Mucosa of stomach (tissue), 1 donor: ENCODE data around the gene CEP57.
"Not testable (repeated sequence)": the region's sequence is repeated elsewhere in the genome, so short reads cannot be mapped to it uniquely, and the experiment has no call there.

ENCODE experiments used
- H3K27me3 ChIP-seq: one replicate; pipeline ENCODE4 v1.7.0; 2013; ENCODE audit warnings: mild to moderate bottlenecking, low read length; ENCODE audit not compliant: control insufficient read depth, insufficient read depth
- H3K36me3 ChIP-seq: one replicate; pipeline ENCODE4 v1.7.0; 2013; ENCODE audit warnings: low read length; ENCODE audit not compliant: control insufficient read depth, insufficient read depth
- H3K4me1 ChIP-seq: one replicate; pipeline ENCODE4 v1.7.0; 2013; ENCODE audit warnings: mild to moderate bottlenecking, low read length; ENCODE audit not compliant: control insufficient read depth, insufficient read depth
- H3K4me3 ChIP-seq: one replicate; pipeline ENCODE4 v1.7.0; 2013; ENCODE audit warnings: low read length
- H3K9ac ChIP-seq: one replicate; pipeline ENCODE4 v1.7.0; 2013; ENCODE audit warnings: mild to moderate bottlenecking, low read length, moderate library complexity
- H3K9me3 ChIP-seq: one replicate; pipeline ENCODE4 v1.7.0; 2013; ENCODE audit warnings: mild to moderate bottlenecking, low read length, moderate library complexity; ENCODE audit not compliant: control insufficient read depth
- donor health status: Pancreatic carcinoma.

The CEP57 gene

DNA sequence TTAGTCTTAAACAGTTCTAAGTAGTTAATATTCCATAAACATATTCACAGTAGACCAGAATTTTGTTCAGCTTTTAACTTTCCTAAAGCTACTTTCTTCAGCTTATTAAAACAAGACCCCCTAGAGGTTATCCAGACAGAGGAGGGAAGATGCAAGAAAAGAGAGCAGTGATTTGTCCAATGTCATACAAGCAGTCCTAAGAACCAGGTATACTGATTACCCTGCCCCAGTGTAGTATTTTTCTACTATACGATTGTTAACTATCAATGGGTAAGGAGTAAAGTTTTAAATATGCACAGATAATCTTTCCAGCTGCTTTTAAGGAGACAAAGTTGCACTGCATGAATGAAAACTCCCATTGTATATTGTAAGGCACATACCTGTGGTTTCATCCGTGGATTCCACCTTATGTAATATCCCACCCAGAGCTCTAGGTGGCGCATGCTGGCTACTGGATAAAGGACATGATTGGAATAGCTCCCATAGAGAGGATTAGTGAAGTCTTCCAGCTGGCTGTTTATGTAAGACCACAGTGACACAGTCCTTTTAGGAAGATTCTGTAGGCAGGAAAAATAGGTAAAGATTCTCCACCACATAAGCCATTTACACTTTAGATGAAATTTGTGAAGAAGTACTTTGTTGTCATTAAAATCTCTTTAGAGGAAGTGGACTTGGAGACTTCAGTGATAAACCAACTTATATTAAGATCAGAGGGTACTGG is 45.6 kb downstream of the CEP57 start:
- no peaks in the 10 kb centered on the region for H3K36me3 ChIP-seq
- H3K9ac ChIP-seq: no peak overlapping the region
- H3K4me3 ChIP-seq: no peak overlapping the region
- H3K27me3 ChIP-seq: no peaks in the 10 kb centered on the region
- no peaks in the 10 kb centered on the region for H3K9me3 ChIP-seq
- H3K4me1 ChIP-seq: peaks cover 4% of the 10 kb centered on the region

DNA sequence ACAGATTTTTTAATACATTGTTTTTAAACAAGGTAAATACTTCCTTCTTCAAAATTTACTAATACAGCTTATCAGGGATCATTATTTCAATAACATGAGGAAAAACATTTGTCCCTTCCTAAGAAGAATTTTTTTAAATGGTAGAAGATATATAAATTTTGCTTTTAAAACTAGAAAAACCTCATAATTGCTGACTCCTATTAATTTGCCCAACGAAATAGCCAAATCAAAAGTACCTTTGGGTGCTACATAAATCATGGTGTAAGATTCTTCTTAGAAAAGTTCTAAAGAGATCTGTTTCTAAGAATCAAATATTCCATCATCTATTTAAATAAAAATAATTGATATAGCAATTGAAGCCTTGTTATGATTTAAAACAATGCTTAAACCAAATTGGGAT is 54.9 kb downstream of the CEP57 start:
- Histone ChIP-seq H3K9ac (no peak overlapping the region), H3K36me3 (no peaks in the 10 kb centered on the region), H3K4me3 (no peak overlapping the region), H3K27me3 (no peaks in the 10 kb centered on the region), H3K4me1 (peaks cover 6% of the 10 kb centered on the region), H3K9me3 (no peaks in the 10 kb centered on the region)

DNA sequence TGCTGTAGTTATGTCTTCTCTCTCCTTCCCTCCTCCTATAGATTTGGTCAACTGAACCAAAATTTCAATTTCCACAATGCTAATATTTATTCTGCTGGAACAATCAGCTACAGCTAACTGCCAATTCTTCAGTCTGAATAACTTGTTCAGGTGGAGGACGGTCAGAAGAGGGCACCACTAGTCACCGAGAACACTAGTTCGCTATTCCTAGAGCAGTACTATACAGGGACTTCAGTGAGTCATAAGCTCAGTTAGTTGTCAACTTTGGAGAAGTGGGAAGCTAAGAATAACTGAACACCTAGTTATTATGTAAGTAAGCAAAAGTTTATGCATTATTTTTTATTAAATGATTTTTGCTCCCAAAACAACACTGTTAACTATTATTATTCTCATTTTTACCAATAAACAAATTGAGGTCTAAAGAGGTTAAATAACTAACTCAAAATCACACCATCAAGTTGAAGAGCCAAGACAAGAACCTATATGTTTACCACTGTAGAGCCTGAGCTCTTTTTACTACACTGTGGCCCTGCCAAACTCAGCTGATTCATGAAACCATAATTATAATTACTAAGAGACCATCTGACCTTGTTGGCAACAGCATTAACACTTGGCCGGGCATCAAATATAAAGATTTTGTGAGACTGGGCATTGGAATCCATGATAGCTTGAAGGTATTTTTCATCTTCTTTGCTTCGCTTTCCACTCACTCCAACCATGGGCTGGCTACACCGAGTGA is 59.0 kb downstream of the CEP57 start:
- H3K9ac ChIP-seq: no peak overlapping the region
- no peaks in the 10 kb centered on the region for H3K36me3 ChIP-seq

DNA sequence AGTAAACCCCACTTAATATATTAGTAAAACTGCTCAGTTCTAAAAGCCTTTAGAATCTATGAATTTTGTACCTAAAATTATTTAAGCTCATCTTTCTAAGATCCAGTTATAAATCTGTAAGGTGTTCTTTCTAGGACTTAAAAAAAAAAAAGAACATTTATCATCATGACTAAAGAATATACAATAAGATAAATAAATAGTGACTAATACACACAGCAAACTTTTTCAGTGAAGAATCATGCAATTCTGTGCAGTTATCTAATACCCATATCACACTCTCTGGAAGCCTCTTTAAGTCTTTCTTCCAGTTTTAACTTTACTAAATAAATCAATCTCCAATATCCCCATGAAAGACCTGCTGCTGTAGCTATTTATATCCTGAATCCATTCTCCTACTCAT is 59.8 kb downstream of the CEP57 start:
- Histone ChIP-seq H3K36me3 (no peaks in the 10 kb centered on the region), H3K4me3 (no peak overlapping the region), H3K9ac (no peak overlapping the region), H3K4me1 (peaks cover 6% of the 10 kb centered on the region), H3K9me3 (no peaks in the 10 kb centered on the region), H3K27me3 (no peaks in the 10 kb centered on the region)

More for the DNA sequence above, 59.0 kb downstream of the CEP57 start:
- H3K27me3 ChIP-seq: no peaks in the 10 kb centered on the region
- no peak overlapping the region for H3K4me3 ChIP-seq
- peaks cover 6% of the 10 kb centered on the region for H3K4me1 ChIP-seq
- no peaks in the 10 kb centered on the region for H3K9me3 ChIP-seq

DNA sequence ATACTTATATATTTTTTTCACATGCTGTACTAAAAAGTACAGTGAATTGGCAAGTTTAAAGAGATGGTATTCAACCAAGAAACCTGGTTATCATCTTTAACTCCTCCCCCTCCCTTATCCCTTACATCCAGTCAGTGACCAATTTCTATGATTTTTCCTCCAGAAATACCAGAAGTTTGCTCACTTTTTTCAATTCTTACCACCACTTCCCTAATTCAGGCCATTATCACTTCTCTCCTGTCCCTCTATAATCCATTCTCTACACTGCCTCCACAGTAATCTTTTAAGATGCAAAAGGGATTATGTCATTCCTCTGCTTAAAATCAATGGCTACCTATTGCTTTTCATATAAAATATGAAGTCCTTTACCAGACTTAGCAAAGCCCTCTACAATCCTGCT is 62.8 kb downstream of the CEP57 start:
- Histone ChIP-seq H3K36me3 (no peaks in the 10 kb centered on the region), H3K4me3 (no peak overlapping the region), H3K4me1 (no peaks in the 10 kb centered on the region), H3K9me3 (no peaks in the 10 kb centered on the region), H3K27me3 (no peaks in the 10 kb centered on the region), H3K9ac (no peak overlapping the region)

DNA sequence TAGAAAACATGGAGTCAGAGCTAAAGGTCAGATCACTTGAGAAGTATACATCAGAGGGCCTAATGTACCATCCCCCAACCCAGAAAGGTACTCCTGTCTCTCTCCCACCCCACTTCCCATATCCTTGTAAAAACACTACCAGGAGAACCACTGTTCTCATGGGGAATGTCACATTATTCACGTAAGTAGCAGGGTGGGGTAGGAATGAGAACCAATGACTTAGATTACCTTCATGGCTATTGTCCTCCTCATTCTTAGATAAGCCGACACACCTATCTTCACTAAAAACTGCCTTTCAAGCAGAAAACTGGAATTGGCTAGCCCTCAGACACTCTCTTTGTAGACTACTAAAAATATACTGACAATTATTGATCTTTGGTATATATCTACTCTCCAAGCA is 63.6 kb downstream of the CEP57 start:
- Histone ChIP-seq H3K4me1 (no peaks in the 10 kb centered on the region), H3K4me3 (no peak overlapping the region), H3K27me3 (no peaks in the 10 kb centered on the region), H3K36me3 (no peaks in the 10 kb centered on the region), H3K9me3 (no peaks in the 10 kb centered on the region), H3K9ac (no peak overlapping the region)

DNA sequence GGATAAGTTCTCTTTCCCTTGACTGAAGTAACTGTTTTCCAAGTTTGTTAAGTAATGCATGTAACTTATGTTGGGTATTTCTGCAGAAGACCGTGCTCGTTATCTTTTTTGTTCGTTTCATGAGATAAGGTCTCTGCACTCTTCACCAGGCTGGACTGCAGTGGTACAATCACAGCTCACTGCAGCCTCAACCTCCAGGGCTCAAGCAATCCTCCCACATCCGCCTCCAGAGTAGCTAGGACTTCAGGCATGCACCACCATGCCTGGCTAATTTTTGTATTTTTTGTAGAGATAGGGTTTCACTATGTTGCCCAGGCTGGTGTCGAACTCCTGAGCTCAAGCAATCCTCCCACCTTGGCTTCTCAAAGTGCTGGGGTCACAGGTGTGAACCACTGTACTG is 64.1 kb downstream of the CEP57 start:
- not testable (repeated sequence) for H3K4me3 ChIP-seq, H3K36me3 ChIP-seq, H3K9ac ChIP-seq, H3K9me3 ChIP-seq, H3K4me1 ChIP-seq, H3K27me3 ChIP-seq

DNA sequence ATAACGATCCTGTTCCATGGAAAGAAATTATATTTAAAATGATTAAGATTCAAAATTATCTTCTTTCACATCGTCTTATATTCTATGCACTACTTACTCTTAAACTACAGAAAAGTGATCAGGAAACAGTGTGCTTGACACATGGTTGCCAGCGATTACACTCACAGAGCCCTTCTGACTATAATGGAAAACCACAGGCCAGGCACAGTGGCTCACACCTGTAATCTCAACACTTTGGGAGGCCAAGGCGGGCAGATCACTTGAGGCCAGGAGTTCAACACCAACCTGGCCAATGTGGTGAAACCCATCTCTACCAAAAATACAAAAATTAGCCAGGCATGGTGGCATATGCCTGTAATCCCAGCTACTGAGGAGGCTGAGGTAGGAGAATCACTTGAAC is 69.7 kb downstream of the CEP57 start:
- H3K27me3 ChIP-seq, H3K9ac ChIP-seq, H3K4me1 ChIP-seq, H3K36me3 ChIP-seq, H3K9me3 ChIP-seq, H3K4me3 ChIP-seq: not testable (repeated sequence)

DNA sequence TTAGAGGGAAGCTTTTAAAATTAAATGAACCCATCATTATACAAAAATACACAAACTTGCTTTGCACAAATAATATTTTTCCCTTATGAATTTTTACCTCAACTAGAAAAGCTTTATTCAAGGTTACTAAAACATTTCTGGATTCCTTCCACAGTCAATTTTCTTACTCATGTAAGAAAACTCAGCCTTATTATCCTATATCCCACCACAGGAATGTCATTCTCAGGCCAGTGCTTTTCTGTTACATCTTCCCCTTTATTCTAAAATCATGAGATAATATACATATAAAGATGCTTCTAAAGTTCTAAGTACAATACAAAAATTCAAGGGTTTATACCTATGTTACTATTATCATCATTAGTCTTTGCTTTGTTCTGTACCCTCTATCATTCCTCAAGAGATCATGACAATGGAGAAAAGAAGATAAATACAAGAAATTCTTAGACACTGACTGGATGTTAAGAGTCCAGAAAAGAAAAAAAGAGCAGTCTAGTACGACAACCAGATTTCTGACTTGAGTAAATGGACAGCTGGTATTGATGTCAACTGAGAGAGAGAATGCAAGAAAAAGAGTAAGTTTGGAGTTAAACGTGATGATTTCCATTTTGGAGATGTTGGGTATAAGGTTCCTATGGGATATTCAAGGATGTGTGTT is 73.3 kb downstream of the CEP57 start:
- Histone ChIP-seq H3K4me3 (no peak overlapping the region), H3K9ac (no peak overlapping the region), H3K27me3 (no peaks in the 10 kb centered on the region), H3K4me1 (no peaks in the 10 kb centered on the region), H3K36me3 (no peaks in the 10 kb centered on the region), H3K9me3 (no peaks in the 10 kb centered on the region)

DNA sequence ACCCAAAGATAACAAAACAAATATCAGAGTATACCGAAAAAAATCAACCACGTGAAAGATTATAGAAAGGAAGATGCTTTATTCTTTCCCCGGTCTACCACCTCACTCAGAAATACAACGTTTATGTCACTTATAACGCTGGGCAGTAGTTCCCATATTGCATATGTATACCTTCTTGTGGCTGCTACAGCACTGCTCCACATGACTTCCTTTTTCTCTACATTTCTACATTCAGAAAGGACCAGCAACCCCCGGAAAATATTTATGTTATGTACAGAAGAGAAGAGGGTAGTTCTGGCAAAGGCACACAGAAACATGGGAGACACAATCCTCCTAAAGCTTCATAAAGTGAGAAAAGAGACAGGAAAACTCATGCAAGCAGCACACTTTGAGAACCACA is 76.8 kb downstream of the CEP57 start:
- Histone ChIP-seq H3K36me3 (no peaks in the 10 kb centered on the region), H3K27me3 (no peaks in the 10 kb centered on the region), H3K4me1 (no peaks in the 10 kb centered on the region), H3K9me3 (no peaks in the 10 kb centered on the region), H3K9ac (no peak overlapping the region), H3K4me3 (no peak overlapping the region)

DNA sequence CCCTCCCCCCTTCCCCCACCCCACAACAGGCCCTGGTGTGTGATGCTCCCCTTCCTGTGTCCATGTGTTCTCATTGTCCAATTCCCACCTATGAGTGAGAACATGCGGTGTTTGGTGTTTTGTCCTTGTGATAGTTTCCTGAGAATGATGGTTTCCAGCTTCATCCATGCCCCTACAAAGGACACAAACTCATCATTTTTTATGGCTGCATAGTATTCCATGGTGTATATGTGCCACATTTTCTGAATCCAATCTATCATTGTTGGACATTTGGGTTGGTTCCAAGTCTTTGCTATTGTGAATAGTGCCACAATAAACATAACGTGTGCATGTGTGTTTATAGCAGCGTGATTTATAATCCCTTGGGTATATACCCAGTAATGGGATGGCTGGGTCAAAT is 80.6 kb downstream of the CEP57 start:
- not testable (repeated sequence) for H3K9ac ChIP-seq, H3K9me3 ChIP-seq, H3K36me3 ChIP-seq, H3K4me3 ChIP-seq, H3K4me1 ChIP-seq, H3K27me3 ChIP-seq

DNA sequence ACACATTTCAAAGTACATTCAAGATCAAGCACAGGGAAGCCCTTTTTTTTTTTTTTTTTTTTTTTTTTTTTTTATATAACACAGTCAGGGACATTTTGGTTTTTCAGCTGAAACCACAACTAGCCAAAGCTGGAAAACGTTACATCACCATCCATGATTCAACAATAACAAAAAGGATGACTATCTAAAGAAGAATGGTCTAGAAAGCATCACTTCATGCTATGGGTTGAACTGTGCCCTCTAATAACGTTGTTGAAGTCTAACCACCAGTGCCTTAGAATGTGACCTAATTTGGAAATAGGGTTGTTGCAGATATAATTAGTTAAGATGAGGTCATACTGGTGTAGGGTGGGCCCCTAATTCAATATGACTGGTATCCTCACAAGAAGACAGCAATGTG is 87.0 kb downstream of the CEP57 start:
- no peaks in the 10 kb centered on the region for H3K4me1 ChIP-seq
- no peaks in the 10 kb centered on the region for H3K36me3 ChIP-seq
- H3K4me3 ChIP-seq: no peak overlapping the region
- H3K27me3 ChIP-seq: no peaks in the 10 kb centered on the region
- no peaks in the 10 kb centered on the region for H3K9me3 ChIP-seq
- H3K9ac ChIP-seq: no peak overlapping the region
